ENCODE results near the gene MARS1.
"Not testable (repeated sequence)": the region's sequence is repeated elsewhere in the genome, so short reads cannot be mapped to it uniquely, and the experiment has no call there.

MARS1 gene

GRCh38 chr12:57487597-57488401, at the start of gene MARS1:
Gene MARS1, plus strand, starts transcription at chr12:57488068. Its CDS starts 23 bp downstream, at chr12:57488091.
- peak; percentile 96 for DNase-seq (ENCODE audit: low read depth, low spot score)

- DNase-seq (ENCODE audit: low read depth, low spot score) = no peak
Measured at GRCh38 chr12:57438400-57438799, 49.5 kb upstream of the MARS1 start.

- DNase-seq (ENCODE audit: low read depth, low spot score) = no peak
Measured at GRCh38 chr12:57439762-57440266, 48.1 kb upstream of the MARS1 start.

GRCh38 chr12:57441393-57441792, 46.5 kb upstream of the MARS1 start:
- not testable (repeated sequence) for DNase-seq (ENCODE audit: low read depth, low spot score)

GRCh38 chr12:57441846-57442427, 45.9 kb upstream of the MARS1 start:
- DNase-seq (ENCODE audit: low read depth, low spot score) = no peak

GRCh38 chr12:57444337-57444736, 43.5 kb upstream of the MARS1 start:
- DNase-seq (ENCODE audit: low read depth, low spot score) = not testable (repeated sequence)

- no peak for DNase-seq (ENCODE audit: low read depth, low spot score)
Measured at GRCh38 chr12:57444744-57445143, 43.1 kb upstream of the MARS1 start.

GRCh38 chr12:57446292-57446960, 41.4 kb upstream of the MARS1 start:
- DNase-seq (ENCODE audit: low read depth, low spot score) = no peak

- DNase-seq (ENCODE audit: low read depth, low spot score) = no peak
Measured at GRCh38 chr12:57448669-57449068, 39.2 kb upstream of the MARS1 start.

GRCh38 chr12:57449375-57449774, 38.5 kb upstream of the MARS1 start:
- DNase-seq (ENCODE audit: low read depth, low spot score) = no peak

GRCh38 chr12:57450057-57450456, 37.8 kb upstream of the MARS1 start:
- DNase-seq (ENCODE audit: low read depth, low spot score) = no peak

- no peak for DNase-seq (ENCODE audit: low read depth, low spot score)
Measured at GRCh38 chr12:57451233-57451778, 36.6 kb upstream of the MARS1 start.

- peak; percentile 63 for DNase-seq (ENCODE audit: low read depth, low spot score)
Measured at GRCh38 chr12:57452181-57452936, 35.5 kb upstream of the MARS1 start.

GRCh38 chr12:57452937-57453509, 34.8 kb upstream of the MARS1 start:
- peak; percentile 86 for DNase-seq (ENCODE audit: low read depth, low spot score)

GRCh38 chr12:57454213-57454565, 33.7 kb upstream of the MARS1 start:
- DNase-seq (ENCODE audit: low read depth, low spot score) = no peak

GRCh38 chr12:57454566-57455373, 33.1 kb upstream of the MARS1 start, which contains the start of gene INHBE:
Gene INHBE, plus strand, starts transcription at chr12:57455307. Its CDS starts 230 bp downstream, at chr12:57455537.
- DNase-seq (ENCODE audit: low read depth, low spot score) = peak; percentile 79

- DNase-seq (ENCODE audit: low read depth, low spot score) = no peak
Measured at GRCh38 chr12:57455374-57456144, 32.3 kb upstream of the MARS1 start.

GRCh38 chr12:57456145-57456700, 31.6 kb upstream of the MARS1 start:
- DNase-seq (ENCODE audit: low read depth, low spot score) = peak; percentile 89
